Measurements from ENCODE around the gene TOX2.

- TF ChIP-seq POLR2A (IDR thresholded peaks at IDR 0.05) (no peak), CTCF (IDR thresholded peaks at IDR 0.05) (no peak)
Measured at GRCh38 chr20:43940518-43941225, 26.0 kb downstream of the TOX2 start.

Measured in ovary (tissue), 3 donors.